Suprapubic skin (tissue), 4 donors: ENCODE measurements around the gene PFKP.

Experiments
- CTCF ChIP-seq, 2 donors: fragments of 200-600 bp in 1 of 2; fragments of 450-650 bp in 1 of 2; sonication (generic) in 1 of 2; IDR thresholded peaks; one replicate each; pipeline ENCODE4 v1.5.1; 2016 to 2019; ENCODE audit warnings: antibody characterized with exemption in 2 of 2, mild to moderate bottlenecking in 1 of 2, moderate library complexity in 1 of 2
- EP300 ChIP-seq: sonication (generic); formaldehyde crosslinking; IDR thresholded peaks from one replicate; pipeline ENCODE4 v1.6.1; 2017; ENCODE audit warnings: antibody characterized with exemption
- POLR2AphosphoS5 ChIP-seq, 3 donors: sonication (generic); formaldehyde crosslinking; IDR thresholded peaks; one replicate each; pipeline ENCODE4 v1.6.1; 2017; ENCODE audit warnings: antibody characterized with exemption in 3 of 3

- TF ChIP-seq CTCF (IDR thresholded peaks at IDR 0.05) (no peak), EP300 (no peak), POLR2AphosphoS5 (IDR thresholded peaks at IDR 0.05) (no peak)
Measured at GRCh38 chr10:3077509-3077908, 10.2 kb downstream of the PFKP start.
